ENCODE data around the gene ZNF423. TPM values are rescaled to one million over a fixed set of nuclear protein-coding genes. Genes with fewer than 3 reads are reported as not detected.

ZNF423 gene
- total RNA-seq, 1 experiment from 2014 or later: 11.1 TPM

- TF ChIP-seq EZH2 (IDR thresholded peaks at IDR 0.05; ENCODE audit: borderline replicate concordance, low read depth, low read length, poor library complexity, severe bottlenecking) (no peak), CTCF (conservative IDR thresholded peaks at IDR 0.05; ENCODE audit: low read depth, low read length) (no peak)
- BruUV-seq (replicated peaks): no TSS peak
- CTCF ChIA-PET: no interaction called here
- Histone ChIP-seq H3K4me1 (ENCODE audit: insufficient read depth, low read length, poor library complexity, severe bottlenecking) (peaks cover 38% of the 10 kb centered on the region), H3K36me3 (ENCODE audit: insufficient read depth, low read length, poor library complexity, severe bottlenecking) (no peaks in the 10 kb centered on the region), H3K9me3 (ENCODE audit: low read depth, low read length, poor library complexity, severe bottlenecking) (no peaks in the 10 kb centered on the region), H3K27me3 (replicated peaks; ENCODE audit: insufficient read depth, low read depth, low read length, poor library complexity) (no peaks in the 10 kb centered on the region), H3K4me3 (ENCODE audit: low read depth, low read length, poor library complexity, severe bottlenecking) (no peak overlapping the region), H3K27ac (ENCODE audit: low read depth, low read length, poor library complexity, severe bottlenecking) (peak overlapping the region; percentile 72)
- peak; percentile 86 for DNase-seq (ENCODE audit: low spot score)
- POLR2A ChIA-PET (ENCODE audit: low non-redundant PET): no interaction called here
- intact Hi-C loops (cut with micrococcal nuclease; ENCODE audit: unreplicated experiment): no loop called here
Measured at GRCh38 chr16:49834531-49835151, 21.3 kb downstream of the ZNF423 start.

GRCh38 chr16:49833796-49834530 lies 21.9 kb downstream of the ZNF423 start:
- ChIA-PET POLR2A (ENCODE audit: low non-redundant PET) (no interaction called here), CTCF (no interaction called here)
- intact Hi-C loops (cut with micrococcal nuclease; ENCODE audit: unreplicated experiment): no loop called here
- TF ChIP-seq CTCF (conservative IDR thresholded peaks at IDR 0.05; ENCODE audit: low read depth, low read length): no peak
- H3K4me3 ChIP-seq (ENCODE audit: low read depth, low read length, poor library complexity, severe bottlenecking): no peak overlapping the region
- no peaks in the 10 kb centered on the region for H3K27me3 ChIP-seq (replicated peaks; ENCODE audit: insufficient read depth, low read depth, low read length, poor library complexity)
- peaks cover 38% of the 10 kb centered on the region for H3K4me1 ChIP-seq (ENCODE audit: insufficient read depth, low read length, poor library complexity, severe bottlenecking)
- H3K27ac ChIP-seq (ENCODE audit: low read depth, low read length, poor library complexity, severe bottlenecking): peak overlapping the region; percentile 72
- H3K9me3 ChIP-seq (ENCODE audit: low read depth, low read length, poor library complexity, severe bottlenecking): no peaks in the 10 kb centered on the region
- H3K36me3 ChIP-seq (ENCODE audit: insufficient read depth, low read length, poor library complexity, severe bottlenecking): no peaks in the 10 kb centered on the region
- DNase-seq (ENCODE audit: low spot score): no peak
- no TSS peak for BruUV-seq (replicated peaks)

DNA sequence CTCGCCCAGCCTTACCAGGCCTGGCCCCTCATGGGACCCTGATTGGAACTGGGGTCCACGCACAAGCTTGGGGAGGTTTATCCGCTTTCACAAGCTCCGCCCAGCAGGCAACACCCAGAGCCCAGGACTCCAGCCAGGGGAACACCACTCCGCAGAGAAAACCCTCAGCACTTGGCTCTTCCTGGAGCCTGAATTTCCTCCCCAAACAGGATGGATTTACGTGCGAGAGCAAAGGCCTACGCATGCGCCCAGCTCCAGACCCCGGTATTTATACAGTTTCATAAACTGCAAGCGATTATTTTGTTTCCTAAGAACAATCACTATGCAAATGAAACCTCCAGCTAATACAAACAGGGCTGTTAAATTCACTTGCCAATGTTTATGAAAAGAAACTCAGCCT lies 22.8 kb downstream of the ZNF423 start:
- CTCF ChIA-PET: no interaction called here
- Histone ChIP-seq H3K36me3 (ENCODE audit: insufficient read depth, low read length, poor library complexity, severe bottlenecking) (no peaks in the 10 kb centered on the region), H3K27ac (ENCODE audit: low read depth, low read length, poor library complexity, severe bottlenecking) (peak overlapping the region; percentile 72), H3K4me3 (ENCODE audit: low read depth, low read length, poor library complexity, severe bottlenecking) (no peak overlapping the region), H3K27me3 (replicated peaks; ENCODE audit: insufficient read depth, low read depth, low read length, poor library complexity) (no peaks in the 10 kb centered on the region), H3K9me3 (ENCODE audit: low read depth, low read length, poor library complexity, severe bottlenecking) (no peaks in the 10 kb centered on the region), H3K4me1 (ENCODE audit: insufficient read depth, low read length, poor library complexity, severe bottlenecking) (peaks cover 38% of the 10 kb centered on the region)
- TF ChIP-seq CTCF (conservative IDR thresholded peaks at IDR 0.05; ENCODE audit: low read depth, low read length): no peak
- TF ChIP-seq EZH2 (IDR thresholded peaks at IDR 0.05; ENCODE audit: borderline replicate concordance, low read depth, low read length, poor library complexity, severe bottlenecking): no peak
- BruUV-seq (replicated peaks): no TSS peak
- DNase-seq (ENCODE audit: low spot score): no peak
- POLR2A ChIA-PET (ENCODE audit: low non-redundant PET): no interaction called here
- intact Hi-C loops (cut with micrococcal nuclease; ENCODE audit: unreplicated experiment): no loop called here
